Endothelial cell of umbilical vein (primary cell): ENCODE measurements around the gene TEX44.

Source experiments
- CTCF ChIP-seq, 2 donors: IDR thresholded peaks; 1 replicate in 1 of 2; 2 replicates in 1 of 2; pipeline ENCODE4 v1.5.1; 2011; ENCODE audit warnings: low read length in 2 of 2, mild to moderate bottlenecking in 2 of 2, moderate library complexity in 2 of 2, control low read depth in 1 of 2, inconsistent platforms in 1 of 2, low read depth in 1 of 2; ENCODE audit not compliant: insufficient read depth in 1 of 2; ENCODE audit errors: extremely low read depth in 1 of 2
- EZH2 ChIP-seq: IDR thresholded peaks from 2 replicates; pipeline ENCODE4 v1.6.1; 2012; ENCODE audit warnings: borderline replicate concordance, low read depth, mild to moderate bottlenecking, moderate library complexity, low read length, inconsistent platforms; ENCODE audit not compliant: severe bottlenecking
- FOS ChIP-seq: IDR thresholded peaks from 2 replicates; pipeline ENCODE4 v1.6.1; 2011; ENCODE audit warnings: mild to moderate bottlenecking, low read length, moderate library complexity, borderline replicate concordance; ENCODE audit not compliant: insufficient read depth
- GATA2 ChIP-seq: IDR thresholded peaks from 2 replicates; pipeline ENCODE4 v1.7.0; 2011; ENCODE audit warnings: low read depth, mild to moderate bottlenecking, moderate library complexity, mixed read lengths, low read length; ENCODE audit not compliant: insufficient read length, insufficient read depth
- JUN ChIP-seq: IDR thresholded peaks from 2 replicates; pipeline ENCODE4 v1.6.1; 2011; ENCODE audit warnings: borderline replicate concordance, low read depth; ENCODE audit not compliant: insufficient read length, insufficient read depth
- MAX ChIP-seq: IDR thresholded peaks from 2 replicates; pipeline ENCODE4 v1.6.1; 2011; ENCODE audit not compliant: insufficient read depth, insufficient read length
- MYC ChIP-seq: IDR thresholded peaks from one replicate; pipeline ENCODE4 v1.6.1; 2011; ENCODE audit warnings: mild to moderate bottlenecking, low read depth, low read length
- POLR2A ChIP-seq: IDR thresholded peaks from 2 replicates; pipeline ENCODE4 v1.6.1; 2012; ENCODE audit warnings: low read depth, mild to moderate bottlenecking, control low read depth, low read length
- POLR2AphosphoS5 ChIP-seq: IDR thresholded peaks from 2 replicates; pipeline ENCODE4 v1.6.1; 2012; ENCODE audit warnings: low read depth, mild to moderate bottlenecking, control low read depth, low read length, moderate library complexity; ENCODE audit not compliant: insufficient read depth

- no peak for TF ChIP-seq CTCF (IDR thresholded peaks at IDR 0.05; ENCODE audit: extremely low read depth in 1 of 2, insufficient read depth in 1 of 2, low read depth in 1 of 2, low read length in 2 of 2)
- no peak for TF ChIP-seq POLR2AphosphoS5
- no peak for TF ChIP-seq EZH2
- TF ChIP-seq MAX: no peak
- TF ChIP-seq POLR2A: no peak
- TF ChIP-seq MYC: no peak
- TF ChIP-seq GATA2: no peak
- no peak for TF ChIP-seq FOS
- no peak for TF ChIP-seq JUN
Measured at GRCh38 chr2:231632559-231633142, 40.0 kb downstream of the TEX44 start.
